HG03354 (cell line): ENCODE results near the gene ZNF276.
A peak's percentile ranks its signal among the peaks of the same experiment; 100 is the strongest.
"Not testable (repeated sequence)": the region's sequence is repeated elsewhere in the genome, so short reads cannot be mapped to it uniquely, and the experiment has no call there.

ENCODE experiments used
- ATAC-seq: cut with Tn5 transposase; IDR thresholded peaks from one replicate; pipeline ENCODE4 v1.9.1; 2021; ENCODE audit warnings: mild to moderate bottlenecking; ENCODE audit not compliant: unreplicated experiment, poor library complexity, severe bottlenecking

ZNF276 gene

GRCh38 chr16:89765292-89765830 is 44.0 kb downstream of the ZNF276 start:
- ATAC-seq: peak; percentile 8

- no peak for ATAC-seq
Measured at GRCh38 chr16:89770367-89770766, 49.0 kb downstream of the ZNF276 start.

- no peak for ATAC-seq
Measured at GRCh38 chr16:89775223-89775622, 53.9 kb downstream of the ZNF276 start.

GRCh38 chr16:89778211-89778610 is 56.9 kb downstream of the ZNF276 start:
- ATAC-seq: not testable (repeated sequence)

- ATAC-seq: no peak
Measured at GRCh38 chr16:89779231-89779908, 58.0 kb downstream of the ZNF276 start.

GRCh38 chr16:89779909-89780305 is 58.6 kb downstream of the ZNF276 start:
- ATAC-seq: no peak

GRCh38 chr16:89782489-89782888 is 61.2 kb downstream of the ZNF276 start:
- ATAC-seq: no peak

GRCh38 chr16:89783952-89784351 is 62.6 kb downstream of the ZNF276 start:
- ATAC-seq: not testable (repeated sequence)

- no peak for ATAC-seq
Measured at GRCh38 chr16:89784406-89784805, 63.1 kb downstream of the ZNF276 start.

- ATAC-seq: no peak
Measured at GRCh38 chr16:89785523-89786155, 64.3 kb downstream of the ZNF276 start.

- no peak for ATAC-seq
Measured at GRCh38 chr16:89786474-89787364, 65.4 kb downstream of the ZNF276 start.

GRCh38 chr16:89787365-89787805 is 66.0 kb downstream of the ZNF276 start:
- no peak for ATAC-seq
